Measurements from ENCODE around the gene LGI4. TPM values are rescaled to one million over a fixed set of nuclear protein-coding genes. Genes with fewer than 3 reads are reported as not detected.

Gene LGI4
- total and polyA plus RNA-seq, 4 donors: 0.18 to 1.5 (median 1.1) TPM

GRCh38 chr19:35168196-35168595 is 33.3 kb upstream of the LGI4 start:
- peaks cover 0 to 6% (median 3%) of the 10 kb centered on the region in 4 donors for H3K36me3 ChIP-seq (ENCODE audit: control insufficient read depth in 4 of 4, insufficient read depth in 3 of 4, low read depth in 1 of 4, low read length in 3 of 4)
- H3K4me1 ChIP-seq (ENCODE audit: control insufficient read depth in 4 of 4, insufficient read depth in 4 of 4, low read length in 3 of 4): peaks cover 8 to 23% (median 16%) of the 10 kb centered on the region in 4 donors
- H3K27ac ChIP-seq (ENCODE audit: low read depth in 1 of 2, low read length in 2 of 2): no peak overlapping the region

DNA sequence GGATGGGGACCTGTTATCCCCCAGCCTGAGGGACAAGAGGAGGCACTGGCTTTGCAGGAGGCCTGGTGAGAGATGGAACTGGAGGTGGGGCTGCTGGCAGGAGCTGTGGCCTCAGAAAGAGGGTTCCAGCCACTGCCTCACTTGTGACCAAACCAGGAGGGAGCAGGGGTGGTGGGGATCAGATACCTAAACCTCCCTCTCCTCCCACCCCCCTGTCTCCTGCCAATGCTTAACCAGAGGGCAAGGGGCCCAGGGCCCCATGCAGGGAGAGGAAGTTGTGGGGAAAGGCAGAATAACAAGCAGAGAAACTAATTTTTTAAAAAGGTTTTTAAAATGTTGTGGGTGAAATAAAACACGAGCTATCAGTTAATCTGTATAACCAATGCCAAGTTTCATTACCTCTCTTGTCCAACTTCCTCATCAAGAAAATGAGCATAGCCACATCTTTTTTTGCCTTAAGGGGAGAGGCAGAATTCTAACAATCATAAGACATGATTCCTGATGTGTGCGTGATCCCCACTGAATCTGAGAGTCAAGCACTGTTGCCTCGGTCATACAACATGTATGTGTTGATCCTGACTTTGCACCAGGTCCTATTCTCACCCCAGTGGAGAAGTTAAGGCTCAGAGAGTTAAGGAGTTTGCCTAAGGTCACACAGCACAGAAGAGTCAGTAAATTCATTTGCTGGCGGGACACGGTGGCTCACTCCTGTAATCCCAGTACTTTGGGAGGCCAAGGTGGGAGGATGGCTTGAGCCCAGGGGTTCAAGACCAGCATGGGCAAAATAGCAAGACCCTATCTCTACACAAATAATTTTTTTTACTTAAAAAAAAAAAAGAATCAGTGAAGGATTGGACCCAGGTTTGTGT is 32.6 kb upstream of the LGI4 start:
- TF ChIP-seq FOXA1 (IDR thresholded peaks at IDR 0.05): no peak
- TF ChIP-seq NR2F2 (IDR thresholded peaks at IDR 0.05): no peak
- TF ChIP-seq GABPA (IDR thresholded peaks at IDR 0.05 in 1 of 2, conservative IDR thresholded peaks at IDR 0.05 in 1 of 2): no peak
- TF ChIP-seq, protein P1, sequence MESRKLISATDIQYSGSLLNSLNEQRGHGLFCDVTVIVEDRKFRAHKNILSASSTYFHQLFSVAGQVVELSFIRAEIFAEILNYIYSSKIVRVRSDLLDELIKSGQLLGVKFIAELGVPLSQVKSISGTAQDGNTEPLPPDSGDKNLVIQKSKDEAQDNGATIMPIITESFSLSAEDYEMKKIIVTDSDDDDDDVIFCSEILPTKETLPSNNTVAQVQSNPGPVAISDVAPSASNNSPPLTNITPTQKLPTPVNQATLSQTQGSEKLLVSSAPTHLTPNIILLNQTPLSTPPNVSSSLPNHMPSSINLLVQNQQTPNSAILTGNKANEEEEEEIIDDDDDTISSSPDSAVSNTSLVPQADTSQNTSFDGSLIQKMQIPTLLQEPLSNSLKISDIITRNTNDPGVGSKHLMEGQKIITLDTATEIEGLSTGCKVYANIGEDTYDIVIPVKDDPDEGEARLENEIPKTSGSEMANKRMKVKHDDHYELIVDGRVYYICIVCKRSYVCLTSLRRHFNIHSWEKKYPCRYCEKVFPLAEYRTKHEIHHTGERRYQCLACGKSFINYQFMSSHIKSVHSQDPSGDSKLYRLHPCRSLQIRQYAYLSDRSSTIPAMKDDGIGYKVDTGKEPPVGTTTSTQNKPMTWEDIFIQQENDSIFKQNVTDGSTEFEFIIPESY (IDR thresholded peaks at IDR 0.05): no peak
- TF ChIP-seq FOXA2 (IDR thresholded peaks at IDR 0.05): no peak
- TF ChIP-seq, protein P2, sequence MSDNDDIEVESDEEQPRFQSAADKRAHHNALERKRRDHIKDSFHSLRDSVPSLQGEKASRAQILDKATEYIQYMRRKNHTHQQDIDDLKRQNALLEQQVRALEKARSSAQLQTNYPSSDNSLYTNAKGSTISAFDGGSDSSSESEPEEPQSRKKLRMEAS (IDR thresholded peaks at IDR 0.05): no peak
- TF ChIP-seq HNF4A (conservative IDR thresholded peaks at IDR 0.05): no peak
- no peak for TF ChIP-seq SP1 (IDR thresholded peaks at IDR 0.05)
- no peak for TF ChIP-seq YY1 (IDR thresholded peaks at IDR 0.05)
- no peak for TF ChIP-seq EGR1 (IDR thresholded peaks at IDR 0.05; ENCODE audit: low read depth in 2 of 2)
- TF ChIP-seq REST (IDR thresholded peaks at IDR 0.05): no peak
- no peak for TF ChIP-seq RAD21 (IDR thresholded peaks at IDR 0.05)
- no peak for TF ChIP-seq TAF1 (conservative IDR thresholded peaks at IDR 0.05)
- TF ChIP-seq RXRA (IDR thresholded peaks at IDR 0.05): no peak
- TF ChIP-seq HNF4G (IDR thresholded peaks at IDR 0.05): no peak
- TF ChIP-seq JUND (IDR thresholded peaks at IDR 0.05): no peak
- TF ChIP-seq ATF3 (IDR thresholded peaks at IDR 0.05): no peak
- TF ChIP-seq, protein P3, sequence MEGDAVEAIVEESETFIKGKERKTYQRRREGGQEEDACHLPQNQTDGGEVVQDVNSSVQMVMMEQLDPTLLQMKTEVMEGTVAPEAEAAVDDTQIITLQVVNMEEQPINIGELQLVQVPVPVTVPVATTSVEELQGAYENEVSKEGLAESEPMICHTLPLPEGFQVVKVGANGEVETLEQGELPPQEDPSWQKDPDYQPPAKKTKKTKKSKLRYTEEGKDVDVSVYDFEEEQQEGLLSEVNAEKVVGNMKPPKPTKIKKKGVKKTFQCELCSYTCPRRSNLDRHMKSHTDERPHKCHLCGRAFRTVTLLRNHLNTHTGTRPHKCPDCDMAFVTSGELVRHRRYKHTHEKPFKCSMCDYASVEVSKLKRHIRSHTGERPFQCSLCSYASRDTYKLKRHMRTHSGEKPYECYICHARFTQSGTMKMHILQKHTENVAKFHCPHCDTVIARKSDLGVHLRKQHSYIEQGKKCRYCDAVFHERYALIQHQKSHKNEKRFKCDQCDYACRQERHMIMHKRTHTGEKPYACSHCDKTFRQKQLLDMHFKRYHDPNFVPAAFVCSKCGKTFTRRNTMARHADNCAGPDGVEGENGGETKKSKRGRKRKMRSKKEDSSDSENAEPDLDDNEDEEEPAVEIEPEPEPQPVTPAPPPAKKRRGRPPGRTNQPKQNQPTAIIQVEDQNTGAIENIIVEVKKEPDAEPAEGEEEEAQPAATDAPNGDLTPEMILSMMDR (IDR thresholded peaks at IDR 0.05; ENCODE audit: low read depth, low read length, missing input control): no peak
- peaks cover 0 to 6% (median 2%) of the 10 kb centered on the region in 4 donors for H3K9me3 ChIP-seq (ENCODE audit: control insufficient read depth in 4 of 4, low read length in 3 of 4)
- DNase-seq (ENCODE audit: low spot score): no peak
- no peak overlapping the region for H3K9ac ChIP-seq (ENCODE audit: low read depth in 1 of 2, low read length in 2 of 2)
- peaks cover 8 to 23% (median 16%) of the 10 kb centered on the region in 4 donors for H3K4me1 ChIP-seq (ENCODE audit: control insufficient read depth in 4 of 4, insufficient read depth in 4 of 4, low read length in 3 of 4)
- no peak overlapping the region for H3K4me3 ChIP-seq (ENCODE audit: low read depth in 1 of 3, low read length in 3 of 3)
- H3K27me3 ChIP-seq (ENCODE audit: control insufficient read depth in 4 of 4, insufficient read depth in 4 of 4, low read length in 3 of 4): no peaks in the 10 kb centered on the region
- WGBS: 88% methylated on average over 5 of the region's 5 CpGs
- peak overlapping the region in 1 of 2 donors; percentile 36 for H3K27ac ChIP-seq (ENCODE audit: low read depth in 1 of 2, low read length in 2 of 2)
- peaks cover 0 to 6% (median 3%) of the 10 kb centered on the region in 4 donors for H3K36me3 ChIP-seq (ENCODE audit: control insufficient read depth in 4 of 4, insufficient read depth in 3 of 4, low read depth in 1 of 4, low read length in 3 of 4)

More at GRCh38 chr19:35168196-35168595, 33.3 kb upstream of the LGI4 start:
- 67% methylated on average over 3 of the region's 3 CpGs for WGBS
- no peak for DNase-seq (ENCODE audit: low spot score)
- Histone ChIP-seq H3K27me3 (ENCODE audit: control insufficient read depth in 4 of 4, insufficient read depth in 4 of 4, low read length in 3 of 4) (no peaks in the 10 kb centered on the region), H3K9ac (ENCODE audit: low read depth in 1 of 2, low read length in 2 of 2) (no peak overlapping the region), H3K9me3 (ENCODE audit: control insufficient read depth in 4 of 4, low read length in 3 of 4) (peaks cover 0 to 6% (median 2%) of the 10 kb centered on the region in 4 donors), H3K4me3 (ENCODE audit: low read depth in 1 of 3, low read length in 3 of 3) (no peak overlapping the region)
- TF ChIP-seq, protein P2 (IDR thresholded peaks at IDR 0.05): no peak
